ENCODE measurements around the gene ATP10D.
"Not testable (repeated sequence)": the region's sequence is repeated elsewhere in the genome, so short reads cannot be mapped to it uniquely, and the experiment has no call there.

The ATP10D gene
- total RNA-seq: 4.7 to 12.6 (median 5.8) reads per million in 4 donors

GRCh38 chr4:47485047-47485692, at the start of gene ATP10D:
Gene ATP10D, plus strand, starts transcription at chr4:47485275. Its CDS starts 27,266 bp downstream, at chr4:47512541.
- DNase-seq: peak; percentile 49 to 80 (median 59)

GRCh38 chr4:47442980-47443379, 42.1 kb upstream of the ATP10D start:
- no peak for DNase-seq

GRCh38 chr4:47444031-47444430, 41.0 kb upstream of the ATP10D start:
- no peak for DNase-seq

GRCh38 chr4:47451657-47452056, 33.4 kb upstream of the ATP10D start:
- DNase-seq: no peak

GRCh38 chr4:47462799-47463234, 22.3 kb upstream of the ATP10D start:
- DNase-seq: no peak

- peak; percentile 93 to 97 (median 96) for DNase-seq
These were observed 21.7 kb upstream of the ATP10D start, which contains the start of gene COMMD8 for GRCh38 chr4:47463235-47463956. Gene COMMD8, minus strand, starts transcription at chr4:47463702. Its CDS starts 51 bp downstream, at chr4:47463651.

- no peak for DNase-seq
These were observed 20.1 kb upstream of the ATP10D start for GRCh38 chr4:47465004-47465403.

- DNase-seq: no peak
These were observed 18.9 kb upstream of the ATP10D start for GRCh38 chr4:47466056-47466785.

- DNase-seq: no peak
These were observed 16.2 kb upstream of the ATP10D start for GRCh38 chr4:47468706-47469365.

- no peak for DNase-seq
These were observed 15.1 kb upstream of the ATP10D start for GRCh38 chr4:47469951-47470350.

- DNase-seq: no peak
These were observed 14.0 kb upstream of the ATP10D start for GRCh38 chr4:47471064-47471463.

- no peak for DNase-seq
These were observed 13.5 kb upstream of the ATP10D start for GRCh38 chr4:47471591-47471990.

GRCh38 chr4:47473141-47473750, 11.8 kb upstream of the ATP10D start:
- no peak for DNase-seq

- DNase-seq: no peak
These were observed 10.3 kb upstream of the ATP10D start for GRCh38 chr4:47474799-47475198.

- DNase-seq: no peak
These were observed 9.7 kb upstream of the ATP10D start for GRCh38 chr4:47475411-47475810.

GRCh38 chr4:47478804-47479203, 6.3 kb upstream of the ATP10D start:
- no peak for DNase-seq

- no peak for DNase-seq
These were observed 2.7 kb upstream of the ATP10D start for GRCh38 chr4:47482326-47482725.

- DNase-seq: no peak
These were observed 1.3 kb upstream of the ATP10D start for GRCh38 chr4:47483745-47484144.

- no peak for DNase-seq
These were observed 907 bp upstream of the ATP10D start for GRCh38 chr4:47484168-47484567.

- DNase-seq: no peak
These were observed 693 bp downstream of the ATP10D start for GRCh38 chr4:47485768-47486167.

- DNase-seq: no peak
These were observed 1.2 kb downstream of the ATP10D start for GRCh38 chr4:47486231-47486673.

GRCh38 chr4:47486727-47487126, 1.7 kb downstream of the ATP10D start:
- not testable (repeated sequence) for DNase-seq
